ENCODE results near the gene ANOS1.

Gene ANOS1

GRCh38 chrX:8607326-8607725 is 124.6 kb downstream of the ANOS1 start:
- Histone ChIP-seq H3K36me3 (ENCODE audit: control insufficient read depth, low read depth, low read length) (no peaks in the 10 kb centered on the region), H3K9me3 (ENCODE audit: control insufficient read depth, low read depth, low read length) (no peaks in the 10 kb centered on the region), H3K9ac (ENCODE audit: low read length) (no peak overlapping the region), H3K27ac (ENCODE audit: low read length) (no peak overlapping the region), H3K4me3 (ENCODE audit: low read length) (no peak overlapping the region), H3K27me3 (ENCODE audit: control insufficient read depth, insufficient read depth, low read length) (no peaks in the 10 kb centered on the region), H3K4me1 (ENCODE audit: control insufficient read depth, low read depth, low read length) (no peaks in the 10 kb centered on the region)

- no peak overlapping the region for H3K4me3 ChIP-seq (ENCODE audit: low read length)
- H3K9me3 ChIP-seq (ENCODE audit: control insufficient read depth, low read depth, low read length) = no peaks in the 10 kb centered on the region
- H3K36me3 ChIP-seq (ENCODE audit: control insufficient read depth, low read depth, low read length) = no peaks in the 10 kb centered on the region
- no peak overlapping the region for H3K9ac ChIP-seq (ENCODE audit: low read length)
- H3K27ac ChIP-seq (ENCODE audit: low read length) = no peak overlapping the region
- H3K4me1 ChIP-seq (ENCODE audit: control insufficient read depth, low read depth, low read length) = no peaks in the 10 kb centered on the region
- H3K27me3 ChIP-seq (ENCODE audit: control insufficient read depth, insufficient read depth, low read length) = no peaks in the 10 kb centered on the region
These were observed 127.8 kb downstream of the ANOS1 start for GRCh38 chrX:8604131-8604530.

- Histone ChIP-seq H3K9me3 (ENCODE audit: control insufficient read depth, low read depth, low read length) (no peaks in the 10 kb centered on the region), H3K27me3 (ENCODE audit: control insufficient read depth, insufficient read depth, low read length) (no peaks in the 10 kb centered on the region), H3K4me3 (ENCODE audit: low read length) (no peak overlapping the region), H3K27ac (ENCODE audit: low read length) (no peak overlapping the region), H3K9ac (ENCODE audit: low read length) (no peak overlapping the region), H3K4me1 (ENCODE audit: control insufficient read depth, low read depth, low read length) (peaks cover 23% of the 10 kb centered on the region), H3K36me3 (ENCODE audit: control insufficient read depth, low read depth, low read length) (peaks cover 32% of the 10 kb centered on the region)
These were observed 140.4 kb downstream of the ANOS1 start for GRCh38 chrX:8591501-8591900.

- H3K9ac ChIP-seq (ENCODE audit: low read length) = no peak overlapping the region
- H3K4me1 ChIP-seq (ENCODE audit: control insufficient read depth, low read depth, low read length) = peaks cover 15% of the 10 kb centered on the region
- H3K4me3 ChIP-seq (ENCODE audit: low read length) = no peak overlapping the region
- peaks cover 53% of the 10 kb centered on the region for H3K36me3 ChIP-seq (ENCODE audit: control insufficient read depth, low read depth, low read length)
- no peak overlapping the region for H3K27ac ChIP-seq (ENCODE audit: low read length)
- H3K27me3 ChIP-seq (ENCODE audit: control insufficient read depth, insufficient read depth, low read length) = no peaks in the 10 kb centered on the region
- no peaks in the 10 kb centered on the region for H3K9me3 ChIP-seq (ENCODE audit: control insufficient read depth, low read depth, low read length)
These were observed 145.0 kb downstream of the ANOS1 start for GRCh38 chrX:8586953-8587352.

- H3K9me3 ChIP-seq (ENCODE audit: control insufficient read depth, low read depth, low read length) = no peaks in the 10 kb centered on the region
- no peak overlapping the region for H3K9ac ChIP-seq (ENCODE audit: low read length)
- H3K27me3 ChIP-seq (ENCODE audit: control insufficient read depth, insufficient read depth, low read length) = no peaks in the 10 kb centered on the region
- peaks cover 49% of the 10 kb centered on the region for H3K36me3 ChIP-seq (ENCODE audit: control insufficient read depth, low read depth, low read length)
- no peak overlapping the region for H3K27ac ChIP-seq (ENCODE audit: low read length)
- no peak overlapping the region for H3K4me3 ChIP-seq (ENCODE audit: low read length)
- peaks cover 4% of the 10 kb centered on the region for H3K4me1 ChIP-seq (ENCODE audit: control insufficient read depth, low read depth, low read length)
These were observed 152.3 kb downstream of the ANOS1 start for GRCh38 chrX:8579602-8580001.

- H3K4me3 ChIP-seq (ENCODE audit: low read length) = no peak overlapping the region
- no peaks in the 10 kb centered on the region for H3K27me3 ChIP-seq (ENCODE audit: control insufficient read depth, insufficient read depth, low read length)
- peaks cover 4% of the 10 kb centered on the region for H3K4me1 ChIP-seq (ENCODE audit: control insufficient read depth, low read depth, low read length)
- no peak overlapping the region for H3K9ac ChIP-seq (ENCODE audit: low read length)
- H3K27ac ChIP-seq (ENCODE audit: low read length) = no peak overlapping the region
- H3K9me3 ChIP-seq (ENCODE audit: control insufficient read depth, low read depth, low read length) = no peaks in the 10 kb centered on the region
- peaks cover 50% of the 10 kb centered on the region for H3K36me3 ChIP-seq (ENCODE audit: control insufficient read depth, low read depth, low read length)
These were observed 155.1 kb downstream of the ANOS1 start for GRCh38 chrX:8576821-8577220.

- H3K4me3 ChIP-seq (ENCODE audit: low read length) = no peak overlapping the region
- peaks cover 58% of the 10 kb centered on the region for H3K36me3 ChIP-seq (ENCODE audit: control insufficient read depth, low read depth, low read length)
- no peak overlapping the region for H3K9ac ChIP-seq (ENCODE audit: low read length)
- no peaks in the 10 kb centered on the region for H3K27me3 ChIP-seq (ENCODE audit: control insufficient read depth, insufficient read depth, low read length)
- H3K9me3 ChIP-seq (ENCODE audit: control insufficient read depth, low read depth, low read length) = no peaks in the 10 kb centered on the region
- no peak overlapping the region for H3K27ac ChIP-seq (ENCODE audit: low read length)
- H3K4me1 ChIP-seq (ENCODE audit: control insufficient read depth, low read depth, low read length) = peaks cover 12% of the 10 kb centered on the region
These were observed 166.2 kb downstream of the ANOS1 start for GRCh38 chrX:8565729-8566128.

- no peaks in the 10 kb centered on the region for H3K27me3 ChIP-seq (ENCODE audit: control insufficient read depth, insufficient read depth, low read length)
- peaks cover 51% of the 10 kb centered on the region for H3K36me3 ChIP-seq (ENCODE audit: control insufficient read depth, low read depth, low read length)
- H3K4me1 ChIP-seq (ENCODE audit: control insufficient read depth, low read depth, low read length) = no peaks in the 10 kb centered on the region
- H3K27ac ChIP-seq (ENCODE audit: low read length) = no peak overlapping the region
- no peaks in the 10 kb centered on the region for H3K9me3 ChIP-seq (ENCODE audit: control insufficient read depth, low read depth, low read length)
- no peak overlapping the region for H3K9ac ChIP-seq (ENCODE audit: low read length)
- no peak overlapping the region for H3K4me3 ChIP-seq (ENCODE audit: low read length)
These were observed 183.5 kb downstream of the ANOS1 start for GRCh38 chrX:8548446-8548845.

GRCh38 chrX:8546715-8547114 is 185.2 kb downstream of the ANOS1 start:
- Histone ChIP-seq H3K4me1 (ENCODE audit: control insufficient read depth, low read depth, low read length) (no peaks in the 10 kb centered on the region), H3K27ac (ENCODE audit: low read length) (no peak overlapping the region), H3K27me3 (ENCODE audit: control insufficient read depth, insufficient read depth, low read length) (no peaks in the 10 kb centered on the region), H3K9me3 (ENCODE audit: control insufficient read depth, low read depth, low read length) (no peaks in the 10 kb centered on the region), H3K36me3 (ENCODE audit: control insufficient read depth, low read depth, low read length) (peaks cover 37% of the 10 kb centered on the region), H3K9ac (ENCODE audit: low read length) (no peak overlapping the region), H3K4me3 (ENCODE audit: low read length) (no peak overlapping the region)

- Histone ChIP-seq H3K9ac (ENCODE audit: low read length) (no peak overlapping the region), H3K27ac (ENCODE audit: low read length) (no peak overlapping the region), H3K27me3 (ENCODE audit: control insufficient read depth, insufficient read depth, low read length) (no peaks in the 10 kb centered on the region), H3K9me3 (ENCODE audit: control insufficient read depth, low read depth, low read length) (no peaks in the 10 kb centered on the region), H3K4me3 (ENCODE audit: low read length) (no peak overlapping the region), H3K36me3 (ENCODE audit: control insufficient read depth, low read depth, low read length) (no peaks in the 10 kb centered on the region), H3K4me1 (ENCODE audit: control insufficient read depth, low read depth, low read length) (no peaks in the 10 kb centered on the region)
These were observed 211.1 kb downstream of the ANOS1 start for GRCh38 chrX:8520791-8521190.

- no peak overlapping the region for H3K27ac ChIP-seq (ENCODE audit: low read length)
- no peaks in the 10 kb centered on the region for H3K9me3 ChIP-seq (ENCODE audit: control insufficient read depth, low read depth, low read length)
- H3K4me1 ChIP-seq (ENCODE audit: control insufficient read depth, low read depth, low read length) = no peaks in the 10 kb centered on the region
- H3K36me3 ChIP-seq (ENCODE audit: control insufficient read depth, low read depth, low read length) = no peaks in the 10 kb centered on the region
- no peak overlapping the region for H3K4me3 ChIP-seq (ENCODE audit: low read length)
- no peaks in the 10 kb centered on the region for H3K27me3 ChIP-seq (ENCODE audit: control insufficient read depth, insufficient read depth, low read length)
- no peak overlapping the region for H3K9ac ChIP-seq (ENCODE audit: low read length)
These were observed 211.8 kb downstream of the ANOS1 start for GRCh38 chrX:8520178-8520577.

- no peaks in the 10 kb centered on the region for H3K27me3 ChIP-seq (ENCODE audit: control insufficient read depth, insufficient read depth, low read length)
- H3K9ac ChIP-seq (ENCODE audit: low read length) = no peak overlapping the region
- no peaks in the 10 kb centered on the region for H3K36me3 ChIP-seq (ENCODE audit: control insufficient read depth, low read depth, low read length)
- H3K27ac ChIP-seq (ENCODE audit: low read length) = no peak overlapping the region
- no peak overlapping the region for H3K4me3 ChIP-seq (ENCODE audit: low read length)
- H3K9me3 ChIP-seq (ENCODE audit: control insufficient read depth, low read depth, low read length) = no peaks in the 10 kb centered on the region
- no peaks in the 10 kb centered on the region for H3K4me1 ChIP-seq (ENCODE audit: control insufficient read depth, low read depth, low read length)
These were observed 227.5 kb downstream of the ANOS1 start for GRCh38 chrX:8504451-8504850.
